Measurements from ENCODE around the gene EFCAB9.

The EFCAB9 gene

GRCh38 chr5:172251419-172251818 is 57.4 kb downstream of the EFCAB9 start:
- no peak overlapping the region for H3K27ac ChIP-seq
- no peak for TF ChIP-seq CTCF (conservative IDR thresholded peaks at IDR 0.05)

GRCh38 chr5:172252501-172252900 is 58.5 kb downstream of the EFCAB9 start:
- TF ChIP-seq CTCF (conservative IDR thresholded peaks at IDR 0.05), result no peak
- no peak overlapping the region for H3K27ac ChIP-seq

Measured in VCaP (cell line).